GM18520 (cell line): ENCODE results near the gene CACNA1B.
"Not testable (repeated sequence)": the region's sequence is repeated elsewhere in the genome, so short reads cannot be mapped to it uniquely, and the experiment has no call there.

Experiments used
- ATAC-seq: cut with Tn5 transposase; IDR thresholded peaks from one replicate; pipeline ENCODE4 v1.9.1; 2021; ENCODE audit not compliant: unreplicated experiment

CACNA1B gene

DNA sequence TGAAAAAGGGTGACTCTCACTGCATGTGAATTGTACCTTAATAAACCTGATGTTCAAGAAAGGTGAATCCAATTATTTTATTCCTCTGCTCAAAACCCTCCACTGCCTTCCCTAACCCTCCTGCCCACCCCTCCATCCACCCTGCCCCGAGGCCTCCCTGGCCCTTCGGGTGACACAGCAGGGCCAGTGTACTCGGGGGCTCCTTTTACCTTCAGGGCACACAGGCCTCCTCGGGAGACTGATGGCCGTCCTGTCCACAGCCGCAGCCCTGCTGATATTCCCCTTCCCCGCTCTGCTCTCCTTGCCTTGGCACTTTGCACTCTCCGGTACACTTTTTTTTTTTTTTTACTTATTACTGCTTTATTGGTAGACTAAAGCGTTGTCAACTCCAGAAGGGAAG lies 234.0 kb downstream of the CACNA1B start:
- no peak for ATAC-seq

GRCh38 chr9:138112090-138112748 lies 234.6 kb downstream of the CACNA1B start:
- no peak for ATAC-seq

DNA sequence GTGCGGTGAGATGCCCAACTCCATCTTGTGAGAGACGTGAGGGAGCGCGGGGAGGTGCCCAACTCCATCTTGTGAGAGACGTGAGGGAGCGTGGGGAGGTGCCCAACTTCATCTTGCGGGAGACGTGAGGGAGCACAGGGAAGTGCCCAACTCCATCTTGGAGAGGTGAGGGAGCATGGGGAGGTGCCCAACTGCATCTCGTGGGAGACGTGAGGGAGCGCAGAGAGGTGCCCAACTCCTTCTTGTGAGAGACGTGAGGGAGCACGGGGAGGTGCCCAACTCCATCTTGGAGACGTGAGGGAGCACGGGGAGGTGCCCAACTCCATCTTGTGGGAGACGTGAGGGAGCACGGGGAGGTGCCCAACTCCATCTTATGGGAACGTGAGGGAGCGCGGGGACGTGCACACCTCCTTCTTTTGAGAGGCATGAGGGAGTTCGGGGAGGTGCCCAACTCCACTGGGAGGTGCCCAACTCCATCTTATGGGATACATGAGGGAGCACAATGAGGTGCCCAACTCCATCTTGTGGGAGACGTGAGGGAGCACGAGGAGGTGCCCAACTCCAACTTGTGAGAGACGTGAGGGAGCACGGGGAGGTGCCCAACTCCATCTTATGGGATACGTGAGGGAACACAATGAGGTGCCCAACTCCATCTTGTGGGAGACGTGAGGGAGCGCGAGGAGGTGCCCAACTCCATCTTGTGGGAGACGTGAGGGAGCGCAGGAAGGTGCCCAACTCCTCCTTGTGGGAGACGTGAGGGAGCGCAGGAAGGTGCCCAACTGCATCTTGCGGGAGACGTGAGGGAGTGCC lies 235.4 kb downstream of the CACNA1B start:
- ATAC-seq: no peak

DNA sequence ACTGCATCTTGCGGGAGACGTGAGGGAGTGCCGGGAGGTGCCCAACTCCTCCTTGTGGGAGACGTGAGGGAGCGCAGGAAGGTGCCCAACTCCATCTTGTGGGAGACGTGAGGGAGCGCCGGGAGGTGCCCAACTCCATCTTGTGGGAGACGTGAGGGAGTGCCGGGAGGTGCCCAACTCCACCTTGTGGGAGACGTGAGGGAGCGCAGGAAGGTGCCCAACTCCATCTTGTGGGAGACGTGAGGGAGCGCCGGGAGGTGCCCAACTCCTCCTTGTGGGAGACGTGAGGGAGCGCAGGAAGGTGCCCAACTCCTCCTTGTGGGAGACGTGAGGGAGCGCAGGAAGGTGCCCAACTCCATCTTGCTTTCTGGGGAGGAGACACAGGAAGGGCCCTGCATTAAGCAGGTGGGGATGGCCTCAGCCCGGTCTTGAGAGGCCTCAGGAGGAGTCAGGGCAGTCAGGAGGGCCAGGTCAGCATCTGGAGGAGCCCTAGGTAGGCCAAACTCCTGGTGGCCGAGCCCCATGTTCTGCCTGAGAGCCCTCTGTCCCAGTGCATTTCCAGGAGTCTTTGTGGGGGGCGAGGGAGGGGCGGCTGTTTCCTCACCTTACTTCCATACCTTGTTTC lies 236.2 kb downstream of the CACNA1B start:
- not testable (repeated sequence) for ATAC-seq

- ATAC-seq: no peak
Observed at GRCh38 chr9:138114501-138115245, 237.1 kb downstream of the CACNA1B start.

DNA sequence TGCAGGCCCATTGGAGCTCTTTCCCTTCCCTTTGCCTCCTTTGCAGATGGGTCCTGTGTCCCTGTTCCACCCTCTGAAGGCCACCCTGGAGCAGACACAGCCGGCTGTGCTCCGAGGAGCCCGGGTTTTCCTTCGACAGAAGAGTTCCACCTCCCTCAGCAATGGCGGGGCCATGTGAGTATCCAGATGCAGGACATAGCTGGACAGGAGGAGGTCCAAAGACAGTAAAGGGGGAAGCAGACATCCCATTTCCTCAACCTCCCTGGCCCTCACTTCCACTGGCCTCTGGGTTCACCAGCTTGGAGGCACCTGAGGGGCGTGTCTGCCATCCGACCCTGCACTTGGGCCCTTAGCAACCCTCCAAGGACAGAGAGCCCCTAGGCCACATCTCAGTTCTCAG lies 237.9 kb downstream of the CACNA1B start:
- ATAC-seq: no peak

DNA sequence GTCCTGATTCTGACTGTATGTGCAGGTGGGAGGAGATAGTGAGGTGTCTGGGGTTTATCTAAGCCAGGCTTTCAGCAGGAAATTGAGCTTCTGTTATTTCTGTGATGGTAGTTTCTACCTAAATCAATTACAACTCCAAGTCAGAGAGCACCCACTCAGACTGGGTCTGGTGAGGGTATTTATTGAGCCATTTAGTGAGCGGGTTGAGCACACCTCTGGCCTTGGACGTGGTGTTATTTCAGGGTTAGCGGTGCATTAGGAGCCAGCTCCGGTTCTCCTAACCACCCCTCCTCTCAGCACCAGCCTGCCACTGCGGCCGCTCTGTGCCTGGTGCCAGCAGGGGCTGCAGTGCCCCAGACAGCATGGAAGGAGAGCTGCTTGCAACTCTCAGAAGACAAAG lies 238.9 kb downstream of the CACNA1B start:
- no peak for ATAC-seq

GRCh38 chr9:138117101-138117750 lies 239.6 kb downstream of the CACNA1B start:
- ATAC-seq: no peak

DNA sequence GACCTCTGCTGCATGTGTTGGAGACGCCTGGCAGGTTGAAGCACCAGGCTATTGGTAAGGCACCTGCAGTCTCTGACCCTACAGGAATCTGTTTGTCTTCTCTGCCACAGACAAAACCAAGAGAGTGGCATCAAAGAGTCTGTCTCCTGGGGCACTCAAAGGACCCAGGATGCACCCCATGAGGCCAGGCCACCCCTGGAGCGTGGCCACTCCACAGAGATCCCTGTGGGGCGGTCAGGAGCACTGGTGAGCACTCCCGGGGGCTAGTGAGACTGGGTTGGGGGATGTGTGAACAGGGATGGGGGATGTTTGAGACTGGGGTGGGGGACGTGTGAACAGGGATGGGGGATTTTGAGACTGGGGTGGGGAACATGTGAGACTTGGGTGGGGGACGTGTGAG lies 240.3 kb downstream of the CACNA1B start:
- no peak for ATAC-seq

- ATAC-seq: no peak
Observed at GRCh38 chr9:138118601-138119071, 241.1 kb downstream of the CACNA1B start.

GRCh38 chr9:138119202-138120027 lies 241.8 kb downstream of the CACNA1B start:
- ATAC-seq: no peak

DNA sequence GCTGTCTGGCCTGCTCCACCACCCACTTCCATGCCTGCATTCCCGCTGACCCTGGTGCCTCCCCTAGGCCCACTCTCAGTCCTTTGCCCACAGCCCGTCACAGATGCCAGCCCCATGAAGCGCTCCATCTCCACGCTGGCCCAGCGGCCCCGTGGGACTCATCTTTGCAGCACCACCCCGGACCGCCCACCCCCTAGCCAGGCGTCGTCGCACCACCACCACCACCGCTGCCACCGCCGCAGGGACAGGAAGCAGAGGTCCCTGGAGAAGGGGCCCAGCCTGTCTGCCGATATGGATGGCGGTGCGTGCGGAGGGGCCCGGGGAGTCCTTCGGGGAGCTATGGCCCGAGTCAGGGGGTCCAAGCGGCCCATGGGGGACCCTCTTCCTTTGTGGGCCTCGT lies 242.5 kb downstream of the CACNA1B start:
- ATAC-seq: no peak

DNA sequence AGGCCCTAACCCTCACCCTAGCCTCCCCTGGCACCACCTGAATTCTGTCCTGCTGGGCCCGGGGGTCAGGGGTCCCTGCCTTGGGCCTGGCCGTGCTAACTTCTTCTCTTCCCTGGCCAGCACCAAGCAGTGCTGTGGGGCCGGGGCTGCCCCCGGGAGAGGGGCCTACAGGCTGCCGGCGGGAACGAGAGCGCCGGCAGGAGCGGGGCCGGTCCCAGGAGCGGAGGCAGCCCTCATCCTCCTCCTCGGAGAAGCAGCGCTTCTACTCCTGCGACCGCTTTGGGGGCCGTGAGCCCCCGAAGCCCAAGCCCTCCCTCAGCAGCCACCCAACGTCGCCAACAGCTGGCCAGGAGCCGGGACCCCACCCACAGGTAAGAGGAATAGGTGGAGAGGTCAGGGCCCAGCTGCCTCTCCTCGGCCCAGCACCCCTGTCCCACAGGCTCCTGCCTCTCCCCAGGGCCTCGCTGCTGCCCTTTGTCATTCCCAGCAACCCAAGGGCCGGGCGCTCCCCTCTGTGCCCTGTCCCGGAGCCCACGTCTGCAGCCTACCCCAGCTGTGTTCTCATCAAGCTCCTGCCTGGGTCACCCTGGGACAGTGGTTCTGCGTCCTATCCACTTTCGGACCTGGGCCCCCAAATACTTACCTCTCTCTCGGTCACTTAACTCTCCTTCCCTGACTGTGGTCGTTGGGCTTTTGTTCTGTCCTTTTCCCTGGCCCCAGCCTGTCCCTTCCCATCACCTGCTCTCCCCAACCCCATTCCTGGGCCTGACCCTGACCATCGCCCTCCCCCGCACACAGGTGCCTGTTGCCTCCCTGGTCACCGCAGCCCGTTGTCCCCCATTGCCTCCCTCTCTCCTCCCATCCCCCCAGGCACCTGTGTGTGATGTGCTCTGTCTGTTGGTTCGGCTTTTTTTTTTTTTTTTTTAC lies 243.2 kb downstream of the CACNA1B start:
- ATAC-seq: no peak

DNA sequence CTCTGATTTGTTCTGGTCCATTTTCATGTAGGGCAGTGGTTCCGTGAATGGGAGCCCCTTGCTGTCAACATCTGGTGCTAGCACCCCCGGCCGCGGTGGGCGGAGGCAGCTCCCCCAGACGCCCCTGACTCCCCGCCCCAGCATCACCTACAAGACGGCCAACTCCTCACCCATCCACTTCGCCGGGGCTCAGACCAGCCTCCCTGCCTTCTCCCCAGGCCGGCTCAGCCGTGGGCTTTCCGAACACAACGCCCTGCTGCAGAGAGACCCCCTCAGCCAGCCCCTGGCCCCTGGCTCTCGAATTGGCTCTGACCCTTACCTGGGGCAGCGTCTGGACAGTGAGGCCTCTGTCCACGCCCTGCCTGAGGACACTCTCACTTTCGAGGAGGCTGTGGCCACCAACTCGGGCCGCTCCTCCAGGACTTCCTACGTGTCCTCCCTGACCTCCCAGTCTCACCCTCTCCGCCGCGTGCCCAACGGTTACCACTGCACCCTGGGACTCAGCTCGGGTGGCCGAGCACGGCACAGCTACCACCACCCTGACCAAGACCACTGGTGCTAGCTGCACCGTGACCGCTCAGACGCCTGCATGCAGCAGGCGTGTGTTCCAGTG lies 244.0 kb downstream of the CACNA1B start:
- ATAC-seq: no peak

DNA sequence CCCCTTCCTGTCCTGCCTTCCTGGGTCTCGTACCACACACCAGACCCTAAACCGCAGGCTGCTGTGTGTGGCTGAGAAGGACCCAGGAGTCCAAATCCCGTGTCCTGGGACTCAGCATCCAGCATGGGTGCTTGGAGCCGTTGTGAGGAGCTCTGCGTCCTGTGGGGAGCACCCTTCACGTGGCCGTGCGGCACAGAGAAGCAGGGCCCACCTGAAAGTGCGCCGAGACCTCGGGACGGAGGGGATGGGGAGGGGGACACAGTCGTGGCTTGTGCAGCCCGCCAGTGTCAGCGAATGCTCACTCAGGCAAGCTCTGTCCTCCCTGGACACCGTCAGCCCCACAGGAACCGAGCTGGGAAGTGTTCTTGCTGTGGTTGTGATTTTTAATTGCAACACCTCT lies 244.6 kb downstream of the CACNA1B start:
- ATAC-seq: no peak

GRCh38 chr9:138122676-138123075 lies 245.1 kb downstream of the CACNA1B start:
- no peak for ATAC-seq

DNA sequence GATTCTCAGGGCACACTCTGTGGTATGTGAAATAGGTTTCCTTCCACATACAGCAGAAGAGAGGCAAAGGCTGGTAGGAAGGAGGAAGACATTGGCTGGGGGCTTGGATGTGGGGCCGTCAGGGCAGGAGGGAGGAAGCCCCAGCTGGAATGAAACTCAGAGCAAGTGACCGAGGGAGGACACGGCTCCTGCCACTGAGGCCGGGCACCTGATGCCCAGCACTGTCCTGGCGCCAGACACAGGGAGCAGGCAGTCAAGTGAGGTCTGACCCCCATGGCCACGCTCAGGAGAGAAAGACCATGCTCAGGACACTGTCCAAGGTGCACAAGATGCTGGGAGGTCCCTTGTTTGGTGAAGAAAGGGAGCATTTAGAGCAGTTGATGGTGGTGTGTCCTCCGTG lies 245.5 kb downstream of the CACNA1B start:
- no peak for ATAC-seq

- ATAC-seq: peak; percentile 55
Observed at GRCh38 chr9:138126090-138126857, 248.7 kb downstream of the CACNA1B start.
